Activated B cell treated with CpG ODN at 0.5 μM for 24 hours (primary cell): Measurements from ENCODE around the gene LETM1. TPM values are rescaled to one million over a fixed set of nuclear protein-coding genes. Genes with fewer than 3 reads are reported as not detected.

Source experiments
- ATAC-seq: fragments of 200-7000 bp; cut with Tn5 transposase; one replicate; pipeline ENCODE4 v1.10.0; 2021; ENCODE audit warnings: low read depth, mild to moderate bottlenecking, moderate library complexity
- CTCF ChIA-PET: fragments of 350-600 bp; sonication (Branson Sonifier 250); formaldehyde crosslinking; loops from one replicate; lab custom pipeline; 2021; ENCODE audit warnings: antibody characterized with exemption; lab: Charles Lee
- POLR2A ChIA-PET: fragments of 350-600 bp; sonication (Branson Sonifier 250); formaldehyde crosslinking; loops from one replicate; lab custom pipeline; 2021; ENCODE audit warnings: antibody characterized with exemption; lab: Charles Lee
- DNase-seq: peaks from one replicate; pipeline ENCODE4 v3.0.0; 2022
- H3K27ac Mint-ChIP-seq: one replicate; pipeline ENCODE4 v1.8.0; 2020; ENCODE audit warnings: mixed read lengths
- H3K27me3 Mint-ChIP-seq: one replicate; pipeline ENCODE4 v1.8.0; 2021; ENCODE audit warnings: mixed read lengths
- H3K36me3 Mint-ChIP-seq: one replicate; pipeline ENCODE4 v1.8.0; 2021; ENCODE audit warnings: low read depth, mixed read lengths
- H3K4me1 Mint-ChIP-seq: one replicate; pipeline ENCODE4 v1.8.0; 2021; ENCODE audit warnings: mixed read lengths
- H3K4me3 Mint-ChIP-seq: one replicate; pipeline ENCODE4 v1.8.0; 2020; ENCODE audit warnings: mild to moderate bottlenecking, mixed read lengths
- H3K9me3 Mint-ChIP-seq: one replicate; pipeline ENCODE4 v1.8.0; 2020; ENCODE audit warnings: mixed read lengths
- CTCF ChIP-seq: fragments of 200-600 bp; IDR thresholded peaks from one replicate; pipeline ENCODE4 v1.8.0; 2022; ENCODE audit warnings: antibody characterized with exemption, mild to moderate bottlenecking
- intact Hi-C: fragments of 100-400 bp; cut with micrococcal nuclease; formaldehyde crosslinking; loops from one replicate; pipeline ENCODE4 v1.15.1; 2024
- total RNA-seq: library from RNA; stranded (reverse); gene quantifications from 2 replicates; pipeline ENCODE4 v1.2.3, GENCODE V29; 2022

The LETM1 gene
- total RNA-seq, 1 donor from 2014 or later = 60.3 TPM

GRCh38 chr4:1824746-1825145 is 31.2 kb downstream of the LETM1 start:
- H3K27me3 Mint-ChIP-seq = no peaks in the 10 kb centered on the region
- H3K4me3 Mint-ChIP-seq = no peak overlapping the region
- intact Hi-C loops = no loop called here
- ChIA-PET CTCF (no interaction called here), POLR2A (no interaction called here)
- H3K9me3 Mint-ChIP-seq = no peaks in the 10 kb centered on the region
- no peaks in the 10 kb centered on the region for H3K4me1 Mint-ChIP-seq
- TF ChIP-seq CTCF = no peak
- peaks cover 65% of the 10 kb centered on the region for H3K36me3 Mint-ChIP-seq
- ATAC-seq = no peak
- H3K27ac Mint-ChIP-seq = no peak overlapping the region
- DNase-seq = no peak

- Mint-ChIP-seq H3K36me3 (peaks cover 72% of the 10 kb centered on the region), H3K4me1 (no peaks in the 10 kb centered on the region)
Measured at GRCh38 chr4:1823545-1823932, 32.4 kb downstream of the LETM1 start.

GRCh38 chr4:1822568-1823544 is 33.1 kb downstream of the LETM1 start:
- no peak for TF ChIP-seq CTCF
- H3K4me3 Mint-ChIP-seq = no peak overlapping the region
- no peak overlapping the region for H3K27ac Mint-ChIP-seq
- no peaks in the 10 kb centered on the region for H3K27me3 Mint-ChIP-seq
- no peaks in the 10 kb centered on the region for H3K9me3 Mint-ChIP-seq
- DNase-seq (no peak), ATAC-seq (no peak)
- no peaks in the 10 kb centered on the region for H3K4me1 Mint-ChIP-seq
- CTCF ChIA-PET = no interaction called here
- H3K36me3 Mint-ChIP-seq = peaks cover 78% of the 10 kb centered on the region
- POLR2A ChIA-PET = no interaction called here
- intact Hi-C loops = no loop called here

More at GRCh38 chr4:1823545-1823932, 32.4 kb downstream of the LETM1 start:
- intact Hi-C loops = no loop called here
- POLR2A ChIA-PET = no interaction called here
- no peak for TF ChIP-seq CTCF
- CTCF ChIA-PET = no interaction called here
- Mint-ChIP-seq H3K4me3 (no peak overlapping the region), H3K27me3 (no peaks in the 10 kb centered on the region), H3K9me3 (no peaks in the 10 kb centered on the region), H3K27ac (no peak overlapping the region)
- ATAC-seq (no peak), DNase-seq (no peak)

GRCh38 chr4:1821679-1822567 is 34.0 kb downstream of the LETM1 start:
- Mint-ChIP-seq H3K9me3 (no peaks in the 10 kb centered on the region), H3K4me1 (no peaks in the 10 kb centered on the region), H3K27ac (no peak overlapping the region), H3K4me3 (no peak overlapping the region), H3K27me3 (no peaks in the 10 kb centered on the region), H3K36me3 (peaks cover 85% of the 10 kb centered on the region)
- POLR2A ChIA-PET = no interaction called here
- intact Hi-C loops = no loop called here
- DNase-seq = no peak
- CTCF ChIA-PET = interaction anchor here (0.6 to 1.7 kb wide), 2 partner anchors 9 to 78 kb away, joined by 3 read pairs; no protein-coding TSS in a partner anchor
- TF ChIP-seq CTCF = no peak
- ATAC-seq = no peak

- no peak for TF ChIP-seq CTCF
- peaks cover 85% of the 10 kb centered on the region for H3K36me3 Mint-ChIP-seq
- POLR2A ChIA-PET = no interaction called here
- H3K4me1 Mint-ChIP-seq = no peaks in the 10 kb centered on the region
- CTCF ChIA-PET = interaction anchor here (1.7 kb wide), 1 partner anchor 80 kb away, joined by 3 read pairs; no protein-coding TSS in a partner anchor
- ATAC-seq (no peak), DNase-seq (no peak)
- H3K4me3 Mint-ChIP-seq = no peak overlapping the region
- no peaks in the 10 kb centered on the region for H3K9me3 Mint-ChIP-seq
- intact Hi-C loops = no loop called here
- H3K27ac Mint-ChIP-seq = no peak overlapping the region
- H3K27me3 Mint-ChIP-seq = no peaks in the 10 kb centered on the region
Measured at GRCh38 chr4:1819816-1820215, 36.1 kb downstream of the LETM1 start.
